ENCODE data around the gene SULT1A3. TPM values are rescaled to one million over a fixed set of nuclear protein-coding genes. Genes with fewer than 3 reads are reported as not detected.
"Not testable (repeated sequence)": the region's sequence is repeated elsewhere in the genome, so short reads cannot be mapped to it uniquely, and the experiment has no call there.

SULT1A3 gene
- total RNA-seq, 1 donor from 2014 or later: 33.0 TPM

- not testable (repeated sequence) for DNase-seq (ENCODE audit: extremely low spot score, unreplicated experiment); H3K27me3 Mint-ChIP-seq; H3K36me3 Mint-ChIP-seq; H3K27ac Mint-ChIP-seq; H3K4me3 Mint-ChIP-seq; H3K4me1 Mint-ChIP-seq (ENCODE audit: unreplicated experiment); H3K9me3 Mint-ChIP-seq
These were observed 4.7 kb upstream of the SULT1A3 start for GRCh38 chr16:30194172-30194925.

- H3K9me3 Mint-ChIP-seq; DNase-seq (ENCODE audit: extremely low spot score, unreplicated experiment); H3K27me3 Mint-ChIP-seq; H3K4me3 Mint-ChIP-seq; H3K36me3 Mint-ChIP-seq; H3K27ac Mint-ChIP-seq; H3K4me1 Mint-ChIP-seq (ENCODE audit: unreplicated experiment): not testable (repeated sequence)
These were observed 2.1 kb upstream of the SULT1A3 start for GRCh38 chr16:30197001-30197400.

- not testable (repeated sequence) for H3K27me3 Mint-ChIP-seq; DNase-seq (ENCODE audit: extremely low spot score, unreplicated experiment); H3K4me1 Mint-ChIP-seq (ENCODE audit: unreplicated experiment); H3K27ac Mint-ChIP-seq; H3K36me3 Mint-ChIP-seq; H3K9me3 Mint-ChIP-seq; H3K4me3 Mint-ChIP-seq
These were observed 721 bp downstream of the SULT1A3 start for GRCh38 chr16:30199608-30200343.

GRCh38 chr16:30205541-30206236 is 6.6 kb downstream of the SULT1A3 start:
- not testable (repeated sequence) for H3K4me1 Mint-ChIP-seq (ENCODE audit: unreplicated experiment); H3K9me3 Mint-ChIP-seq; H3K4me3 Mint-ChIP-seq; H3K27me3 Mint-ChIP-seq; H3K36me3 Mint-ChIP-seq; H3K27ac Mint-ChIP-seq
- peak; percentile 57 for DNase-seq (ENCODE audit: extremely low spot score, unreplicated experiment)

GRCh38 chr16:30206252-30206651 is 7.2 kb downstream of the SULT1A3 start:
- DNase-seq (ENCODE audit: extremely low spot score, unreplicated experiment); H3K4me3 Mint-ChIP-seq; H3K36me3 Mint-ChIP-seq; H3K9me3 Mint-ChIP-seq; H3K27ac Mint-ChIP-seq; H3K4me1 Mint-ChIP-seq (ENCODE audit: unreplicated experiment); H3K27me3 Mint-ChIP-seq: not testable (repeated sequence)

- H3K9me3 Mint-ChIP-seq; H3K4me3 Mint-ChIP-seq; H3K27ac Mint-ChIP-seq; H3K27me3 Mint-ChIP-seq; H3K36me3 Mint-ChIP-seq; H3K4me1 Mint-ChIP-seq (ENCODE audit: unreplicated experiment): not testable (repeated sequence)
- DNase-seq (ENCODE audit: extremely low spot score, unreplicated experiment): peak; percentile 1
These were observed 8.1 kb downstream of the SULT1A3 start for GRCh38 chr16:30207063-30207704.

- H3K9me3 Mint-ChIP-seq; H3K27me3 Mint-ChIP-seq; H3K27ac Mint-ChIP-seq; H3K36me3 Mint-ChIP-seq; H3K4me3 Mint-ChIP-seq; H3K4me1 Mint-ChIP-seq (ENCODE audit: unreplicated experiment); DNase-seq (ENCODE audit: extremely low spot score, unreplicated experiment): not testable (repeated sequence)
These were observed 10.0 kb downstream of the SULT1A3 start for GRCh38 chr16:30209032-30209431.

GRCh38 chr16:30211414-30211813 is 12.4 kb downstream of the SULT1A3 start:
- not testable (repeated sequence) for DNase-seq (ENCODE audit: extremely low spot score, unreplicated experiment); H3K4me3 Mint-ChIP-seq; H3K27ac Mint-ChIP-seq

GRCh38 chr16:30217082-30217481 is 18.0 kb downstream of the SULT1A3 start:
- not testable (repeated sequence) for H3K27me3 Mint-ChIP-seq; H3K27ac Mint-ChIP-seq; H3K4me1 Mint-ChIP-seq (ENCODE audit: unreplicated experiment); H3K36me3 Mint-ChIP-seq; H3K4me3 Mint-ChIP-seq; H3K9me3 Mint-ChIP-seq
- peak; percentile 27 for DNase-seq (ENCODE audit: extremely low spot score, unreplicated experiment)

More at GRCh38 chr16:30211414-30211813, 12.4 kb downstream of the SULT1A3 start:
- H3K4me1 Mint-ChIP-seq (ENCODE audit: unreplicated experiment); H3K9me3 Mint-ChIP-seq; H3K27me3 Mint-ChIP-seq; H3K36me3 Mint-ChIP-seq: not testable (repeated sequence)

GRCh38 chr16:30248379-30248778 is 49.3 kb downstream of the SULT1A3 start, which contains the start of gene NPIPB13:
Gene NPIPB13 (minus strand): TSS chr16:30248479. CDS start chr16:30245573, 2,906 bp downstream.
- H3K4me3 Mint-ChIP-seq; H3K27me3 Mint-ChIP-seq; H3K36me3 Mint-ChIP-seq; H3K4me1 Mint-ChIP-seq (ENCODE audit: unreplicated experiment); H3K9me3 Mint-ChIP-seq; DNase-seq (ENCODE audit: extremely low spot score, unreplicated experiment); H3K27ac Mint-ChIP-seq: not testable (repeated sequence)

Other genes starting within 250 kb of the SULT1A3 start
- gene TMEM219, start 237.2 kb upstream of the SULT1A3 start, total RNA-seq (ENCODE audit: low replicate concordance): 72.4 and 73.5 TPM in 2 replicates
- gene TAOK2, start 225.4 kb upstream of the SULT1A3 start, total RNA-seq (ENCODE audit: low replicate concordance): 42.6 and 52.4 TPM in 2 replicates
- 13.7 and 20.9 TPM in 2 replicates for gene HIRIP3, start 203.6 kb upstream of the SULT1A3 start, total RNA-seq (ENCODE audit: low replicate concordance)
- 52.8 and 78.7 TPM in 2 replicates for gene INO80E, start 203.0 kb upstream of the SULT1A3 start, total RNA-seq (ENCODE audit: low replicate concordance)
- gene DOC2A, start 188.2 kb upstream of the SULT1A3 start, total RNA-seq (ENCODE audit: low replicate concordance): 6.9 and 9.7 TPM in 2 replicates
- not detected in 2 replicates for gene C16orf92, start 176.1 kb upstream of the SULT1A3 start, total RNA-seq (ENCODE audit: low replicate concordance)
- gene TLCD3B, start 168.0 kb upstream of the SULT1A3 start, total RNA-seq (ENCODE audit: low replicate concordance): 0.31 and 2.1 TPM in 2 replicates
- 620 and 1,017 TPM in 2 replicates for gene ALDOA, start 133.5 kb upstream of the SULT1A3 start, total RNA-seq (ENCODE audit: low replicate concordance)
- 128 and 155 TPM in 2 replicates for gene PPP4C, start 123.3 kb upstream of the SULT1A3 start, total RNA-seq (ENCODE audit: low replicate concordance)
- 1.6 TPM in 2 replicates for gene TBX6, start 107.3 kb upstream of the SULT1A3 start, total RNA-seq (ENCODE audit: low replicate concordance)
- 37.9 and 61.9 TPM in 2 replicates for gene YPEL3, start 103.0 kb upstream of the SULT1A3 start, total RNA-seq (ENCODE audit: low replicate concordance)
- gene GDPD3, start 85.7 kb upstream of the SULT1A3 start, total RNA-seq (ENCODE audit: low replicate concordance): 19.7 and 23.2 TPM in 2 replicates
- 79.6 and 88.0 TPM in 2 replicates for gene MAPK3, start 76.0 kb upstream of the SULT1A3 start, total RNA-seq (ENCODE audit: low replicate concordance)
- gene CORO1A, start 15.7 kb upstream of the SULT1A3 start, total RNA-seq (ENCODE audit: low replicate concordance): 10.8 and 21.3 TPM in 2 replicates
- gene BOLA2B, start 5.6 kb upstream of the SULT1A3 start, total RNA-seq (ENCODE audit: low replicate concordance): 82.9 and 148 TPM in 2 replicates
- 27.6 and 28.0 TPM in 2 replicates for gene SLX1A, start 5.4 kb upstream of the SULT1A3 start, total RNA-seq (ENCODE audit: low replicate concordance)
- 9.1 and 15.3 TPM in 2 replicates for gene NPIPB13, start 49.2 kb downstream of the SULT1A3 start, total RNA-seq (ENCODE audit: low replicate concordance)
- gene CD2BP2, start 156.1 kb downstream of the SULT1A3 start, total RNA-seq (ENCODE audit: low replicate concordance): 64.6 and 68.9 TPM in 2 replicates
- gene TBC1D10B, start 171.2 kb downstream of the SULT1A3 start, total RNA-seq (ENCODE audit: low replicate concordance): 46.8 and 50.0 TPM in 2 replicates
- 10.4 and 21.7 TPM in 2 replicates for gene MYL11, start 175.5 kb downstream of the SULT1A3 start, total RNA-seq (ENCODE audit: low replicate concordance)
- gene SEPTIN1, start 183.3 kb downstream of the SULT1A3 start, total RNA-seq (ENCODE audit: low replicate concordance): 1.4 and 2.3 TPM in 2 replicates
- 14.5 and 21.1 TPM in 2 replicates for gene ZNF48, start 196.2 kb downstream of the SULT1A3 start, total RNA-seq (ENCODE audit: low replicate concordance)
- gene ZNF771, start 208.4 kb downstream of the SULT1A3 start, total RNA-seq (ENCODE audit: low replicate concordance): 4.7 and 15.5 TPM in 2 replicates
- gene DCTPP1, start 230.8 kb downstream of the SULT1A3 start, total RNA-seq (ENCODE audit: low replicate concordance): 41.8 and 62.1 TPM in 2 replicates
- 58.6 and 84.8 TPM in 2 replicates for gene SEPHS2, start 246.6 kb downstream of the SULT1A3 start, total RNA-seq (ENCODE audit: low replicate concordance)

Data from type B pancreatic cell (in vitro differentiated cells).